NT2/D1 (cell line): ENCODE results near the gene ARMC8.
"Not testable (repeated sequence)": the region's sequence is repeated elsewhere in the genome, so short reads cannot be mapped to it uniquely, and the experiment has no call there.

ENCODE experiments used
- DNase-seq: peaks from one replicate; pipeline ENCODE4 v3.0.0-alpha.2; 2011; ENCODE audit warnings: low read depth, low spot score
- H3K27me3 ChIP-seq: 2 replicates; pipeline ENCODE4 v1.6.0; 2011; ENCODE audit warnings: mild to moderate bottlenecking; ENCODE audit not compliant: insufficient read length, insufficient read depth
- H3K36me3 ChIP-seq: 2 replicates; pipeline ENCODE4 v1.6.1; 2011; ENCODE audit warnings: mild to moderate bottlenecking, low read length, mixed read lengths; ENCODE audit not compliant: insufficient read depth, insufficient read length
- H3K4me1 ChIP-seq: 2 replicates; pipeline ENCODE4 v1.5.1; 2011; ENCODE audit not compliant: insufficient read depth, insufficient read length
- H3K4me3 ChIP-seq: 2 replicates; pipeline ENCODE4 v1.5.1; 2011; ENCODE audit warnings: low read depth; ENCODE audit not compliant: insufficient read length
- H3K9ac ChIP-seq: 2 replicates; pipeline ENCODE4 v1.6.0; 2011; ENCODE audit warnings: low read depth; ENCODE audit not compliant: insufficient read length
- H3K9me3 ChIP-seq: 2 replicates; pipeline ENCODE4 v1.5.1; 2011; ENCODE audit warnings: mild to moderate bottlenecking, low read length; ENCODE audit not compliant: insufficient read depth
- SUZ12 ChIP-seq: IDR thresholded peaks from 2 replicates; pipeline ENCODE4 v1.6.1; 2011; ENCODE audit not compliant: insufficient read length, insufficient read depth; ENCODE audit errors: extremely low read depth
- YY1 ChIP-seq: IDR thresholded peaks from 2 replicates; pipeline ENCODE4 v1.6.1; 2011; ENCODE audit not compliant: insufficient read length, insufficient read depth
- ZNF274 ChIP-seq: IDR thresholded peaks from 2 replicates; pipeline ENCODE4 v1.6.1; 2011; ENCODE audit warnings: mild to moderate bottlenecking, low read depth, low read length

ARMC8 gene, protein sequence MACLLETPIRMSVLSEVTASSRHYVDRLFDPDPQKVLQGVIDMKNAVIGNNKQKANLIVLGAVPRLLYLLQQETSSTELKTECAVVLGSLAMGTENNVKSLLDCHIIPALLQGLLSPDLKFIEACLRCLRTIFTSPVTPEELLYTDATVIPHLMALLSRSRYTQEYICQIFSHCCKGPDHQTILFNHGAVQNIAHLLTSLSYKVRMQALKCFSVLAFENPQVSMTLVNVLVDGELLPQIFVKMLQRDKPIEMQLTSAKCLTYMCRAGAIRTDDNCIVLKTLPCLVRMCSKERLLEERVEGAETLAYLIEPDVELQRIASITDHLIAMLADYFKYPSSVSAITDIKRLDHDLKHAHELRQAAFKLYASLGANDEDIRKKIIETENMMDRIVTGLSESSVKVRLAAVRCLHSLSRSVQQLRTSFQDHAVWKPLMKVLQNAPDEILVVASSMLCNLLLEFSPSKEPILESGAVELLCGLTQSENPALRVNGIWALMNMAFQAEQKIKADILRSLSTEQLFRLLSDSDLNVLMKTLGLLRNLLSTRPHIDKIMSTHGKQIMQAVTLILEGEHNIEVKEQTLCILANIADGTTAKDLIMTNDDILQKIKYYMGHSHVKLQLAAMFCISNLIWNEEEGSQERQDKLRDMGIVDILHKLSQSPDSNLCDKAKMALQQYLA

DNA sequence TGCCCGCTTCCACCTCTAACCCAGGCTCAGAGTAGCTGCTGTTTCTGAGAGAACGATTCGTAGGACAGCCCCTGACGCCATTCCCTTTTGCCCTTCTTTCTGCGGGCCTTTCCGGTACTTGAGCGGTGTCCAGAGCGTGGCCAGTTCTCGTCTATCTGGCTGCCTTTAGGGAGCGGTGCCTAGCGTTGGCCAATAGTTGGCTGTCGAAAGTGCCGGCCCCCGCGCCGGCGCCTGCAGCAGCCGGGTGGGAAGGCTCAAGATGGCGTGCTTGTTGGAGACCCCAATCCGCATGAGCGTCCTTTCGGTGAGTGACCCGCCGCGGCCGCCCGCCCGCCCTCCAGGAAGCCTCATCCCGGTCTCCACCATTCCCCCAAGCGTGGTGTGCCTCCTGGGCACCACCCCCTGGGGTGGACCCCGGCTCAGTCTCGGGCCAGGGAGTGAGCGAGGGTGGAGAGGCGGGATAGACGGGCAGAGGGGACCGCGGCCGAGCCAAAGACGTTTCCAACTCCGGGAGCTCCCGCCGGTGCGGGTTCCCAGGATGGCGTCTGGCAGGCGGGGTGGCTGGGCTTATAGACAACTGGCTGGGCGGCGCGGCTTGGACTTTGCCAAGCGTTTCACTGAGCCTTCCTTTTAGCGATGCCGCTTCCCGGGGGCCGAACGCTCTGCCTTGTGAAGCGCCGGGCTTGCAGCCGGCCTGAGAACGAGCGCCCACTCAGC, at the start of gene ARMC8:
TSS of gene ARMC8 (plus strand) at position 6 of the 717 bp plus-strand sequence. CDS start at position 260, 254 bp downstream.
- peak; percentile 75 for DNase-seq
- Histone ChIP-seq H3K4me3 (peak within 1 kb of the TSS; percentile 97), H3K9me3 (peaks cover 6% of the 10 kb centered on the region; the same call in 1 of the 2 replicates), H3K27me3 (peaks cover 24% of the 10 kb centered on the region), H3K4me1 (no peaks in the 10 kb centered on the region), H3K9ac (peak within 1 kb of the TSS; percentile 93), H3K36me3 (peaks cover 32% of the 10 kb centered on the region)
- TF ChIP-seq SUZ12 (no peak), YY1 (peak; percentile 81)

DNA sequence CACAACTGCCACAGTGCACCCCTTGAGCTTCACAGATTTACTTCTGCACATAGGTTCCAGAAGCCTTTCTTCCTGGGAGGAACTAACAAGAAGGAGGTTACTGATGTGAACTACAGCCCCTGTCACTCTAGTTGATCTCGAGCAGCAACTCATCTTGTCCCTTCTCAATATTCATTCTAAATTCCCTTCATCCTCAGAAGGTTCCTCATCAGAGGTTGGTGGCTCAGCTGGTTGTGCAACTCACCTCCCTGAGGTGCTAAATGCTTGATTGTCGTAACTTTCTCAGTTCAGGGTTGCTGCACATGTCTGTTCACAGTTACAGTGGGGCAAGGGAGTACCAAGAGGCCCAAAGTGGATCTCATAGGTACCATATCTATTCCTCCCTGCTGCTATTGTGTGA, 49.2 kb upstream of the ARMC8 start:
- TF ChIP-seq ZNF274 (no peak), SUZ12 (no peak), YY1 (no peak)
- no peak for DNase-seq
- H3K27me3 ChIP-seq: no peaks in the 10 kb centered on the region
- H3K4me1 ChIP-seq: peaks cover 1% of the 10 kb centered on the region
- H3K9ac ChIP-seq: no peak overlapping the region
- no peaks in the 10 kb centered on the region for H3K36me3 ChIP-seq
- H3K4me3 ChIP-seq: no peak overlapping the region
- no peaks in the 10 kb centered on the region for H3K9me3 ChIP-seq

DNA sequence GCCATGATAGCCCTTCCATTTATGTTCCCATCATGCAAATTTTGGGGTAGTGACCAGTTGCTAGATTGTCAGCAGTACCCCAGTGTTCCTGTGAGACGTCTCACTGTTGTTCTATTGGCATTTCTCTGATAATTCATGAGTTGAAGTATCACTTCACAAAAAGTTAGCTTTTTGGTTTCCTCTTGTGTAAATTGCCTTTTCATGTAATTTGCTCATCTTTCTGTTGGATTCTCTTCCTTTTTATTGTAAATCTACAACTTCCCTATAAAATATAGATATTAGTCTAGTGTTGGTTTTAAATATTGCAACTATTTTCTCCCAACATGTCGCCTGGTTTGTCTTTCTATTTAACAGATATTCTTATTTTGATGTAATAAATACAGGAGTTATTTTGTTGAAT, 47.4 kb upstream of the ARMC8 start:
- Histone ChIP-seq H3K9me3 (peaks cover 7% of the 10 kb centered on the region; the same call in 1 of the 2 replicates), H3K4me3 (no peak overlapping the region), H3K36me3 (no peaks in the 10 kb centered on the region), H3K9ac (no peak overlapping the region), H3K4me1 (peaks cover 1% of the 10 kb centered on the region), H3K27me3 (no peaks in the 10 kb centered on the region)
- TF ChIP-seq ZNF274 (no peak), YY1 (no peak), SUZ12 (no peak)
- DNase-seq: no peak

DNA sequence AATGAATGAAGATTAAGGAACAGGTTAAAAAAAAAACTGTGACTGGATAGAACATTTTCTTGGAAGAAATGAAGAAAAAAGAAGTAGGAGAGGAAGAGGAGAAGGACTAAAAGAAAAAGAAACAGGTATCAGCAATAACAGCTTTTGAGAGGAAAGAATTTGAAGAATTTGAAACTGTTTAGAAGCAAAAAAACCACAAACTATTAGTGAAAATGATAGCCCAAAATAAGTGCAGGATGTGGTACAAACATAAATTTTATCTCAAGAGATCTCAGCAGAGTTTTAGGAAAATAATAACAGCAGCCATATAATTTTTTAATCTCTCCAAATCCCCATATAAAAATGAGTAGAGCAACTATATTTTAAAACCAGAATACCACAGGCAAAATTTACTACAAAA, 46.2 kb upstream of the ARMC8 start:
- H3K4me1 ChIP-seq: peaks cover 1% of the 10 kb centered on the region
- peaks cover 7% of the 10 kb centered on the region; the same call in 1 of the 2 replicates for H3K9me3 ChIP-seq
- H3K27me3 ChIP-seq: no peaks in the 10 kb centered on the region
- TF ChIP-seq YY1 (no peak), SUZ12 (no peak), ZNF274 (no peak)
- H3K4me3 ChIP-seq: no peak overlapping the region
- H3K36me3 ChIP-seq: no peaks in the 10 kb centered on the region
- H3K9ac ChIP-seq: no peak overlapping the region
- DNase-seq: no peak

DNA sequence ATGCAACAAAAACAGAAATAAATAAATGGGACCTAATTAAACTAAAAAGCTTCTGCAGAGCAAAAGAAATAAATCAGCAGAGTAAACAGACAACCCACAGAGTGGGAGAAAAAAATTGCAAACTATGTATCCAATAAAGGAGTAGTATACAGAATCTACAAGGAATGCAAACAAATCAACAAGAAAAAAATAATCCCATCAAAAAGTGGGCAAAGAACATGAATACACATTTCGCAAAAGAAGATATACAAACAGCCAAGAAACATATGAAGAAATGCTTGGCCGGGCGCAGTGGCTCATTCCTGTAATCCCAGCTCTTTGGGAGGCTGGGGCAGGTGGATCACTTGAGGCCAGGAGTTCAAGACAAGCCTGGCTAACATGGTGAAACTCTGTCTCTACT, 44.9 kb upstream of the ARMC8 start:
- not testable (repeated sequence) for H3K27me3 ChIP-seq, H3K9me3 ChIP-seq, H3K36me3 ChIP-seq, H3K4me3 ChIP-seq, H3K4me1 ChIP-seq, H3K9ac ChIP-seq, DNase-seq

DNA sequence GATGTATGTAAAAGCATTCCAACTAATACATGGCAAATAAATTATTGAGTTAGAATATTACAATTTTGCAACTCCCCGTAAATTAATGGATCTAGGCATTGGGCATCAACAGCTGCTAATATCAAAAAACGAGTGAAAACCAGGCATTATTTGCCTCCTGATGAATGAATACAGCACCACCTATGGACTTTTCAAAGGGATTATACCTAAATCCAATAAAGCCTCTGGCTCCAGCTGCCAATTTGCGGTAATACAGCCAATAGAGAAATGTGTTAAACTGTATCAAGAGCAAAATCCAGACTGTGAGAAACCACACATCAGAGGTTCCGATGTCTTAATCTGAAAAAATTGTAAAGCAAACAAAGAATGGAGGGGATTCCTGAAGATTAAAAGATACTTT, 38.6 kb upstream of the ARMC8 start:
- TF ChIP-seq ZNF274 (no peak), SUZ12 (no peak), YY1 (no peak)
- H3K9me3 ChIP-seq: peaks cover 7% of the 10 kb centered on the region; the same call in 1 of the 2 replicates
- DNase-seq: no peak

DNA sequence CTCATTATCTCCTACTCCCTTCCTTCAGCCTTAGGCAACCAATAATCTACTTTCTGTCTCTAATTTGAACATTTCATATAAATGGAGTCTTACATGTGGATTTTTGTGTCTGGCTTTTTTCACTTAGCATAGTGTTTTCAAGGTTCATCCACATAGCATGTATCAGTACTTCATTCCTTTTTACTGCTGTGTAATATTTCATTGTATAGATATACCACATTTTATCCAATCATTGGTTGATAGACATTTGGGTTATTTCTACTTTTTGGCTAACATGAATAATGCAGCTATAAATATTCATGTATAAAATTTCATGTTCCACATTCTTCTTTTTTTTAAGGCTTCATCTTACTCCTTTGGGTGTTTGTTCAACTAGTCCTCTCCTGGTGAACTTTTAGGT, 32.6 kb upstream of the ARMC8 start:
- Histone ChIP-seq H3K4me1 (no peaks in the 10 kb centered on the region), H3K27me3 (no peaks in the 10 kb centered on the region), H3K9ac (no peak overlapping the region), H3K36me3 (no peaks in the 10 kb centered on the region), H3K9me3 (peaks cover 7% of the 10 kb centered on the region), H3K4me3 (no peak overlapping the region)
- no peak for DNase-seq
- TF ChIP-seq YY1 (no peak), SUZ12 (no peak), ZNF274 (no peak)

More for the DNA sequence above, 38.6 kb upstream of the ARMC8 start:
- H3K27me3 ChIP-seq: no peaks in the 10 kb centered on the region
- no peak overlapping the region for H3K9ac ChIP-seq
- H3K4me1 ChIP-seq: no peaks in the 10 kb centered on the region
- H3K4me3 ChIP-seq: no peak overlapping the region
- no peaks in the 10 kb centered on the region for H3K36me3 ChIP-seq
